ENCODE measurements around the gene FTO.

Gene FTO

DNA sequence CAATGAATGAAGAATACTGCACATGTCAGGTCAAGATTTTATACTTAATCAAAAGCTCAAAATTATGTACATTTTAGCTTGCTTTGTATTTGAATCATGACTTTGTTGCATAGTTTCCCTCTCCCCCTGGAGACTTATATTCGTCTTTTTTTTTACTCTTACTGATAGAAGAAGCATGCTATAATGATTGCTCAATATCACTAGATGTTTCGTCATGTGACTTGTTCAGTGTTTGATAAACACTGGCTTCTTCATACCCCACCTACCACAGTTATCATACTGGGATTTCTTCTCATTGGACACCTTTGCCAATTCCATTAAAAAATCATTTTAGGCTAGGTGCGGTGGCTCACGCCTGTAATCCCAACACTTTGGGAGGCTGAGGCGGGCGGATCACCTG, 148.7 kb downstream of the FTO start:
- TF ChIP-seq SIN3A (IDR thresholded peaks at IDR 0.05; ENCODE audit: borderline replicate concordance, insufficient read depth, low read length), result no peak
- TF ChIP-seq, protein P1, sequence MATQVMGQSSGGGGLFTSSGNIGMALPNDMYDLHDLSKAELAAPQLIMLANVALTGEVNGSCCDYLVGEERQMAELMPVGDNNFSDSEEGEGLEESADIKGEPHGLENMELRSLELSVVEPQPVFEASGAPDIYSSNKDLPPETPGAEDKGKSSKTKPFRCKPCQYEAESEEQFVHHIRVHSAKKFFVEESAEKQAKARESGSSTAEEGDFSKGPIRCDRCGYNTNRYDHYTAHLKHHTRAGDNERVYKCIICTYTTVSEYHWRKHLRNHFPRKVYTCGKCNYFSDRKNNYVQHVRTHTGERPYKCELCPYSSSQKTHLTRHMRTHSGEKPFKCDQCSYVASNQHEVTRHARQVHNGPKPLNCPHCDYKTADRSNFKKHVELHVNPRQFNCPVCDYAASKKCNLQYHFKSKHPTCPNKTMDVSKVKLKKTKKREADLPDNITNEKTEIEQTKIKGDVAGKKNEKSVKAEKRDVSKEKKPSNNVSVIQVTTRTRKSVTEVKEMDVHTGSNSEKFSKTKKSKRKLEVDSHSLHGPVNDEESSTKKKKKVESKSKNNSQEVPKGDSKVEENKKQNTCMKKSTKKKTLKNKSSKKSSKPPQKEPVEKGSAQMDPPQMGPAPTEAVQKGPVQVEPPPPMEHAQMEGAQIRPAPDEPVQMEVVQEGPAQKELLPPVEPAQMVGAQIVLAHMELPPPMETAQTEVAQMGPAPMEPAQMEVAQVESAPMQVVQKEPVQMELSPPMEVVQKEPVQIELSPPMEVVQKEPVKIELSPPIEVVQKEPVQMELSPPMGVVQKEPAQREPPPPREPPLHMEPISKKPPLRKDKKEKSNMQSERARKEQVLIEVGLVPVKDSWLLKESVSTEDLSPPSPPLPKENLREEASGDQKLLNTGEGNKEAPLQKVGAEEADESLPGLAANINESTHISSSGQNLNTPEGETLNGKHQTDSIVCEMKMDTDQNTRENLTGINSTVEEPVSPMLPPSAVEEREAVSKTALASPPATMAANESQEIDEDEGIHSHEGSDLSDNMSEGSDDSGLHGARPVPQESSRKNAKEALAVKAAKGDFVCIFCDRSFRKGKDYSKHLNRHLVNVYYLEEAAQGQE (IDR thresholded peaks at IDR 0.05; ENCODE audit: insufficient read depth in 1 of 2, low read depth in 2 of 2, low read length in 2 of 2), result no peak
- no peak for TF ChIP-seq POLR2AphosphoS5 (IDR thresholded peaks at IDR 0.05; ENCODE audit: low read depth, low read length)
- TF ChIP-seq TAF1 (IDR thresholded peaks at IDR 0.05; ENCODE audit: borderline replicate concordance, insufficient read depth, low read length), result no peak
- TF ChIP-seq FOXP2 (optimal IDR thresholded peaks at IDR 0.05; ENCODE audit: borderline replicate concordance, extremely low read depth, extremely low read length, insufficient read depth), result no peak

DNA sequence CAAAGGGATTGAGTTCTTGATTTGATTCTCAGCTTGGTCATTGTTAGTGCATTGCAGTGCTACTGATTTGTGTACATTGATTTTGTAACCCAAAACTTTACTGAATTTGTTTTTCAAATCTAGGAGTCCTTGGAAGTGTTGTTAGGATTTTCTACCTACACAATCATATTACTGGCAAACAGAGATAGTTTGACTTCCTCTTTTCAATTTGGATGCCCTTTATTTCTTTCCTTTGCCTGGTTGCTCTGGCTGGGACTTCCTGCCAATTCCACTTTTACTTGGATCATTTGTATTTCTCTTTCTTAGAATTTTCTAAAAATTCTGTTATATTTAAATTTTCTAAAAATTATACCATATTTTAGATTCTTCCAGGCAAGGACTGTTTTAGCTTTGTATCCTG, 151.1 kb downstream of the FTO start:
- TF ChIP-seq, protein P1 (IDR thresholded peaks at IDR 0.05; ENCODE audit: insufficient read depth in 1 of 2, low read depth in 2 of 2, low read length in 2 of 2), result no peak
- TF ChIP-seq FOXP2 (optimal IDR thresholded peaks at IDR 0.05; ENCODE audit: borderline replicate concordance, extremely low read depth, extremely low read length, insufficient read depth), result no peak
- TF ChIP-seq TAF1 (IDR thresholded peaks at IDR 0.05; ENCODE audit: borderline replicate concordance, insufficient read depth, low read length), result no peak
- TF ChIP-seq POLR2AphosphoS5 (IDR thresholded peaks at IDR 0.05; ENCODE audit: low read depth, low read length), result no peak
- no peak for TF ChIP-seq SIN3A (IDR thresholded peaks at IDR 0.05; ENCODE audit: borderline replicate concordance, insufficient read depth, low read length)

DNA sequence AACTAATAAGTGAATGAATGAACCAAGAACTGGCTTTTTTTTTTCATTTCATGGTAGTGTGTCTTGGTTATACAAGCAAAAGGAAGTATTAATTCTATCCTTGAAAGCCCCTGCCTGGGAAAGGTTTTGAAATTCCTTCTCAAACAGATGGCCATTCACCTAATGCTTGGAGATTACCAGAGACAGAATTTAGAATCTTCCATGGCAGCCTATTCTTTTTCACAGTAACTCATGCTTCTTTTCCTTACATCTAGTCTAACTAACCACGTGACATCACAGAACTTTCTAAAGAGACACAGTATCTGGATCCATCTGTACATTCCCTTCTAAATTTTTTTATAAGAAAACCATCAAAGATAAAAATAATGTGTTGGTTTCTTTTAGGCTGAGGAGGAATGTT, 151.6 kb downstream of the FTO start:
- TF ChIP-seq SIN3A (IDR thresholded peaks at IDR 0.05; ENCODE audit: borderline replicate concordance, insufficient read depth, low read length), result no peak
- TF ChIP-seq FOXP2 (optimal IDR thresholded peaks at IDR 0.05; ENCODE audit: borderline replicate concordance, extremely low read depth, extremely low read length, insufficient read depth), result no peak
- no peak for TF ChIP-seq TAF1 (IDR thresholded peaks at IDR 0.05; ENCODE audit: borderline replicate concordance, insufficient read depth, low read length)
- TF ChIP-seq, protein P1 (IDR thresholded peaks at IDR 0.05; ENCODE audit: insufficient read depth in 1 of 2, low read depth in 2 of 2, low read length in 2 of 2), result no peak
- no peak for TF ChIP-seq POLR2AphosphoS5 (IDR thresholded peaks at IDR 0.05; ENCODE audit: low read depth, low read length)

DNA sequence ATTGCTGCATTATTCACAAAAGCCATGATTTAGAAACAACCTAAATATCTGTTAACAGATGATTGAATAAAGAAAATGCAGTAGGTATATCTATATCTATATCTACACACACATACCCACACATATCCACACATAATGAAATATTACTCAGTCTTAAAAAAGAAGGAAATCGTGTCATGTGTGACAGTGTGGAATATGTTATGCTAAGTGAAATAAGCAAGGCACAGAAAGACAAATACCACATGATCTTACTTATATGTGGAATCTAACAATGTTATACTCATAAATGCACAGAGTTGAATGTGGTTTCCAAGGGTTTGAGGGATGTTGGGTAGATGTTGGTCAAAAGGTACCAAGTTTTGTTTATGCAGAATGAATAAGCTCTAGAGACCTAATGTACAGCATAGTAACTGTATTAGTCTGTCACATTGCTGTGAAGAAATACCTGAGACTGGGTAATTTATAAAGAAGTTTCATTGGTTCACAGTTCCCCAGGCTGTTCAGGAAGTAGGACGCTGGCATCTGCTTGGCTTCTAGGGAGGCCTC, 156.1 kb downstream of the FTO start:
- TF ChIP-seq, protein P1 (IDR thresholded peaks at IDR 0.05; ENCODE audit: insufficient read depth in 1 of 2, low read depth in 2 of 2, low read length in 2 of 2), result no peak
- no peak for TF ChIP-seq FOXP2 (optimal IDR thresholded peaks at IDR 0.05; ENCODE audit: borderline replicate concordance, extremely low read depth, extremely low read length, insufficient read depth)
- no peak for TF ChIP-seq SIN3A (IDR thresholded peaks at IDR 0.05; ENCODE audit: borderline replicate concordance, insufficient read depth, low read length)
- no peak for TF ChIP-seq POLR2AphosphoS5 (IDR thresholded peaks at IDR 0.05; ENCODE audit: low read depth, low read length)
- no peak for TF ChIP-seq TAF1 (IDR thresholded peaks at IDR 0.05; ENCODE audit: borderline replicate concordance, insufficient read depth, low read length)

DNA sequence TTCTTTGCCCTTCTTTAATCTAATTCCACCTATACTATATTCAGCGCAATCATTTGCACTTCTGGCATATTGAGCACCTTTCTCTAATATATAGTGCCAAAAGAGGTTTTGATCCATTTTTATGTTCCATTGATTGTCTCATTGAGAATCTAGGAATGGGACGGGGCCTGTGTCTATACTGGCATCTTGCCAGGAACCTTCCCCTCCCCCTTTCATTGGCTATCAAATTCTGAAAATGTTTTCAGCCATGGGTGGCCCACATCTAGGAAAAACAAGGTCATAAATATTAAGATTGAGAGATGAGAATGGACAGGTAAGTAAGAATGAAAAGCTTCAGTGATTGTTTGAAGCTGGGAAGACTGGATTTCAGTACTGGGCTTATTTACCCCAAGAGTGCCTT, 159.9 kb downstream of the FTO start:
- TF ChIP-seq TAF1 (IDR thresholded peaks at IDR 0.05; ENCODE audit: borderline replicate concordance, insufficient read depth, low read length), result no peak
- TF ChIP-seq, protein P1 (IDR thresholded peaks at IDR 0.05; ENCODE audit: insufficient read depth in 1 of 2, low read depth in 2 of 2, low read length in 2 of 2), result no peak
- TF ChIP-seq SIN3A (IDR thresholded peaks at IDR 0.05; ENCODE audit: borderline replicate concordance, insufficient read depth, low read length), result no peak
- TF ChIP-seq POLR2AphosphoS5 (IDR thresholded peaks at IDR 0.05; ENCODE audit: low read depth, low read length), result no peak
- TF ChIP-seq FOXP2 (optimal IDR thresholded peaks at IDR 0.05; ENCODE audit: borderline replicate concordance, extremely low read depth, extremely low read length, insufficient read depth), result no peak

Measured in PFSK-1 (cell line).